Measurements from ENCODE around the gene GRIN3B.

The GRIN3B gene

GRCh38 chr19:1041272-1041834 is 41.1 kb downstream of the GRIN3B start:
- Histone ChIP-seq H3K36me3 (ENCODE audit: control insufficient read depth in 2 of 2, insufficient read depth in 1 of 2, low read length in 2 of 2) (peaks cover 0 to 17% of the 10 kb centered on the region in 2 experiments; a peak in 2 of 3 replicates), H3K4me3 (ENCODE audit: low read depth, low read length) (no peak overlapping the region), H3K4me1 (ENCODE audit: control insufficient read depth, insufficient read depth, low read length) (no peaks in the 10 kb centered on the region; the same call in 1 of the 2 replicates), H3K9me3 (ENCODE audit: control insufficient read depth, insufficient read depth, low read depth, low read length) (no peaks in the 10 kb centered on the region), H3K27ac (ENCODE audit: extremely low read depth, low read depth, low read length) (no peak overlapping the region)
- ChIA-PET POLR2A (interaction anchor here (1.1 to 5.8 kb wide), 2 partner anchors 14 to 22 kb away, joined by 3 to 60 read pairs; partner anchors contain the start of gene CNN2), CTCF (interaction anchor here (1.4 kb wide), 1 partner anchor 24 kb away, joined by 6 read pairs; no protein-coding TSS in a partner anchor)
- TF ChIP-seq ZNF501 (tag by site-specific recombination; IDR thresholded peaks at IDR 0.05) = no peak
- TF ChIP-seq REST (tag by site-specific recombination; IDR thresholded peaks at IDR 0.05) = no peak
- TF ChIP-seq SCRT2 (tag by site-specific recombination; IDR thresholded peaks at IDR 0.05) = no peak
- TF ChIP-seq ZNF24 (tag by site-specific recombination; IDR thresholded peaks at IDR 0.05) = no peak
- TF ChIP-seq, protein P1, sequence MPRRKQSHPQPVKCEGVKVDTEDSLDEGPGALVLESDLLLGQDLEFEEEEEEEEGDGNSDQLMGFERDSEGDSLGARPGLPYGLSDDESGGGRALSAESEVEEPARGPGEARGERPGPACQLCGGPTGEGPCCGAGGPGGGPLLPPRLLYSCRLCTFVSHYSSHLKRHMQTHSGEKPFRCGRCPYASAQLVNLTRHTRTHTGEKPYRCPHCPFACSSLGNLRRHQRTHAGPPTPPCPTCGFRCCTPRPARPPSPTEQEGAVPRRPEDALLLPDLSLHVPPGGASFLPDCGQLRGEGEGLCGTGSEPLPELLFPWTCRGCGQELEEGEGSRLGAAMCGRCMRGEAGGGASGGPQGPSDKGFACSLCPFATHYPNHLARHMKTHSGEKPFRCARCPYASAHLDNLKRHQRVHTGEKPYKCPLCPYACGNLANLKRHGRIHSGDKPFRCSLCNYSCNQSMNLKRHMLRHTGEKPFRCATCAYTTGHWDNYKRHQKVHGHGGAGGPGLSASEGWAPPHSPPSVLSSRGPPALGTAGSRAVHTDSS (tag by site-specific recombination; IDR thresholded peaks at IDR 0.05) = peak; percentile 54; the same call in 1 of the 2 replicates
- TF ChIP-seq, protein P2, sequence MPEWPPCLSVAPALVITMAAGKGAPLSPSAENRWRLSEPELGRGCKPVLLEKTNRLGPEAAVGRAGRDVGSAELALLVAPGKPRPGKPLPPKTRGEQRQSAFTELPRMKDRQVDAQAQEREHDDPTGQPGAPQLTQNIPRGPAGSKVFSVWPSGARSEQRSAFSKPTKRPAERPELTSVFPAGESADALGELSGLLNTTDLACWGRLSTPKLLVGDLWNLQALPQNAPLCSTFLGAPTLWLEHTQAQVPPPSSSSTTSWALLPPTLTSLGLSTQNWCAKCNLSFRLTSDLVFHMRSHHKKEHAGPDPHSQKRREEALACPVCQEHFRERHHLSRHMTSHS (tag by site-specific recombination; IDR thresholded peaks at IDR 0.05) = no peak
- TF ChIP-seq ZNF366 (tag by site-specific recombination; conservative IDR thresholded peaks at IDR 0.05) = no peak
- TF ChIP-seq TCF7L2 (IDR thresholded peaks at IDR 0.05; ENCODE audit: borderline replicate concordance, low read depth, low read length) = no peak
- peak; percentile 67 for TF ChIP-seq PATZ1 (tag by site-specific recombination; IDR thresholded peaks at IDR 0.05)
- TF ChIP-seq KLF7 (tag by site-specific recombination; IDR thresholded peaks at IDR 0.05; ENCODE audit: borderline replicate concordance) = no peak
- no peak for TF ChIP-seq ZSCAN5A (tag by site-specific recombination; IDR thresholded peaks at IDR 0.05)
- TF ChIP-seq SALL2 (tag by site-specific recombination; IDR thresholded peaks at IDR 0.05; ENCODE audit: borderline replicate concordance) = no peak
- 0 out of 2 replicates have a peak, but pooled peaks have one; percentile 13 for TF ChIP-seq ZNF10 (tag by site-specific recombination; IDR thresholded peaks at IDR 0.05)
- TF ChIP-seq ZNF37A (tag by site-specific recombination; IDR thresholded peaks at IDR 0.05) = no peak
- no peak for TF ChIP-seq ZNF658 (tag by site-specific recombination; IDR thresholded peaks at IDR 0.05)
- no peak for TF ChIP-seq ZNF423 (tag by site-specific recombination; IDR thresholded peaks at IDR 0.05)
- TF ChIP-seq ZFP69B (tag by site-specific recombination; IDR thresholded peaks at IDR 0.05) = no peak
- TF ChIP-seq ZNF404 (tag by site-specific recombination; IDR thresholded peaks at IDR 0.05) = no peak
- TF ChIP-seq ZNF530 (tag by site-specific recombination; IDR thresholded peaks at IDR 0.05; ENCODE audit: low read depth) = no peak
- TF ChIP-seq GLIS1 (tag by site-specific recombination; IDR thresholded peaks at IDR 0.05) = peak; percentile 32
- TF ChIP-seq TSHZ1 (tag by site-specific recombination; IDR thresholded peaks at IDR 0.05; ENCODE audit: borderline replicate concordance) = no peak
- no peak for TF ChIP-seq ZNF529 (tag by site-specific recombination; IDR thresholded peaks at IDR 0.05; ENCODE audit: insufficient replicate concordance)
- TF ChIP-seq BCL11A (tag by site-specific recombination; IDR thresholded peaks at IDR 0.05; ENCODE audit: low read depth) = peak; percentile 48; the same call in 1 of the 2 replicates
